ENCODE measurements around the gene POGK.
A peak's percentile ranks its signal among the peaks of the same experiment; 100 is the strongest.
"Not testable (repeated sequence)": the region's sequence is repeated elsewhere in the genome, so short reads cannot be mapped to it uniquely, and the experiment has no call there.

The POGK gene

GRCh38 chr1:166874464-166874863 is 35.2 kb downstream of the POGK start:
- TF ChIP-seq, protein P1, sequence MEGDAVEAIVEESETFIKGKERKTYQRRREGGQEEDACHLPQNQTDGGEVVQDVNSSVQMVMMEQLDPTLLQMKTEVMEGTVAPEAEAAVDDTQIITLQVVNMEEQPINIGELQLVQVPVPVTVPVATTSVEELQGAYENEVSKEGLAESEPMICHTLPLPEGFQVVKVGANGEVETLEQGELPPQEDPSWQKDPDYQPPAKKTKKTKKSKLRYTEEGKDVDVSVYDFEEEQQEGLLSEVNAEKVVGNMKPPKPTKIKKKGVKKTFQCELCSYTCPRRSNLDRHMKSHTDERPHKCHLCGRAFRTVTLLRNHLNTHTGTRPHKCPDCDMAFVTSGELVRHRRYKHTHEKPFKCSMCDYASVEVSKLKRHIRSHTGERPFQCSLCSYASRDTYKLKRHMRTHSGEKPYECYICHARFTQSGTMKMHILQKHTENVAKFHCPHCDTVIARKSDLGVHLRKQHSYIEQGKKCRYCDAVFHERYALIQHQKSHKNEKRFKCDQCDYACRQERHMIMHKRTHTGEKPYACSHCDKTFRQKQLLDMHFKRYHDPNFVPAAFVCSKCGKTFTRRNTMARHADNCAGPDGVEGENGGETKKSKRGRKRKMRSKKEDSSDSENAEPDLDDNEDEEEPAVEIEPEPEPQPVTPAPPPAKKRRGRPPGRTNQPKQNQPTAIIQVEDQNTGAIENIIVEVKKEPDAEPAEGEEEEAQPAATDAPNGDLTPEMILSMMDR (IDR thresholded peaks at IDR 0.05; ENCODE audit: low read depth, low read length): no peak
- no peak for DNase-seq (ENCODE audit: extremely low read depth, low read depth)

GRCh38 chr1:166875302-166875733 is 36.0 kb downstream of the POGK start:
- TF ChIP-seq, protein P1 (IDR thresholded peaks at IDR 0.05; ENCODE audit: low read depth, low read length): no peak
- DNase-seq (ENCODE audit: extremely low read depth, low read depth): no peak

DNA sequence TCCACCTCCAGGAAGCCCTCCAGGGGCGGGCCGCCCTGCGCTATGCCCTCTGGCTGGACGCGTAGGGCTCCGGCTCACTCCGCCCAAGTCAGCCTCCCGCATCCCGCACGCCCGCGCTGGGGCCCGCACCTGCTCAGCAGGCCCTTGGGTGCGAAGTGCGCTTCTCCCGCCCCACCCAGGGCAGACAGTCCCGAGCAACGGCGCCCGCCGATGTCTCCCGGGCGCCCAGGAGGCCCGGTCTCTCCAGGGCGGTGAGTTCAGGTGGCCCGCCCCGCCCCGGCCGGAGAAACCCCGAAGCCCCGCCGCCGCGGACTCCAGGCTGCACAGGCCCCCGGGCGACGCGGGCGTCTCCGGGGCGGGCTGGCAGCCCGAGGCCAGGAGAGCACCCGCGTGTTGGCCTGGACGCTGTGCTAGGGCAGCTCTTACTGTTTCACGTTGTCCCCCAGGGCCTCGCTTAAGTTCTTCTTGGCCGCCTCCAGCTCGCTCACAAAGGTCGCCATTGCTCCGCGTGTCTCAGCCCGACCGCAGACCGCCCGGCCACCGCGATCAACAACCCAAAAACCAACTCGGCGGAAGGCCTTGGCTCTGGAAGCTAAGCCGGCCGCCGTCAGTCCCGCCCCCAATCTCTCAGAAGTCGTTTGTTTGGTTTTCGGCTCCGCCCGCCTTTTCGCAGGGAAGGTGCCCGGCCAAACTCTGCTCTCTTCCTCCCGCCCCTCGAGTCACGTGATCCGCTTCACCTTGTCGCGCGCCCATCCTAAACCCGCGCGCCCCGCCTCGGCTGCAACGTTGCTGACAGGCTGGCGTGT is 36.7 kb downstream of the POGK start, which contains the start of gene TADA1:
Gene TADA1 (minus strand): TSS at position 531 of the 806 bp plus-strand sequence. CDS start 31 bp downstream, at position 500.
- DNase-seq (ENCODE audit: extremely low read depth, low read depth): peak; percentile 93
- TF ChIP-seq, protein P1 (IDR thresholded peaks at IDR 0.05; ENCODE audit: low read depth, low read length): 0 out of 2 replicates have a peak, but pooled peaks have one; percentile 3

DNA sequence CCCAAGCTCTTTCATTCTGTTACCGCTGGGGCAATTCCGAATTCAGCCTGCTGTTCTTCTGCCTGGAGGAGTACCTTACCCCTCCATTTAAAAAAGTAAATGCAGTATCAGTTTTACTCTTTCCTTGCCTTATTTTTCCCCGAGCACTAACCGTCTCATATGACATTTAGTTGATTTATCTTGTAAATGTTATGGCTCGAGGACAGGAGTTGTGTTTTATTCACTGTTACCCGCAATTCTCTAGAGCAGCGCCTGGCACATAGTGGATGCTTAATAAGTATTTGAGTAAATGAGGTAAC is 37.2 kb downstream of the POGK start:
- TF ChIP-seq, protein P1 (IDR thresholded peaks at IDR 0.05; ENCODE audit: low read depth, low read length): no peak; the same call in 1 of the 2 replicates
- DNase-seq (ENCODE audit: extremely low read depth, low read depth): no peak

GRCh38 chr1:166878173-166878917 is 39.1 kb downstream of the POGK start:
- DNase-seq (ENCODE audit: extremely low read depth, low read depth): not testable (repeated sequence)

- TF ChIP-seq, protein P1 (IDR thresholded peaks at IDR 0.05; ENCODE audit: low read depth, low read length): no peak
- no peak for DNase-seq (ENCODE audit: extremely low read depth, low read depth)
Observed at GRCh38 chr1:166882893-166883292, 43.6 kb downstream of the POGK start.

GRCh38 chr1:166884040-166884642 is 44.9 kb downstream of the POGK start:
- TF ChIP-seq, protein P1 (IDR thresholded peaks at IDR 0.05; ENCODE audit: low read depth, low read length): peak; percentile 52

More at GRCh38 chr1:166884040-166884642, 44.9 kb downstream of the POGK start:
- DNase-seq (ENCODE audit: extremely low read depth, low read depth): no peak
